B cell (primary cell): ENCODE results near the gene SLC12A3. TPM values are rescaled to one million over a fixed set of nuclear protein-coding genes. Genes with fewer than 3 reads are reported as not detected.
A peak's percentile ranks its signal among the peaks of the same experiment; 100 is the strongest.

Source experiments
- ATAC-seq: fragments of 200-7000 bp; cut with Tn5 transposase; one replicate; pipeline ENCODE4 v1.10.0; 2021; ENCODE audit warnings: low read depth, mild to moderate bottlenecking, moderate number of reproducible peaks, moderate library complexity
- CTCF ChIA-PET: fragments of 350-600 bp; sonication (Branson Sonifier 250); formaldehyde crosslinking; loops from one replicate; lab custom pipeline; 2021; ENCODE audit warnings: antibody characterized with exemption, inconsistent platforms; lab: Charles Lee
- POLR2A ChIA-PET: fragments of 350-600 bp; sonication (Branson Sonifier 250); formaldehyde crosslinking; loops from one replicate; lab custom pipeline; 2021; ENCODE audit warnings: antibody characterized with exemption; lab: Charles Lee
- DNase-seq: peaks from one replicate; pipeline ENCODE4 v3.0.0; 2013
- H2AFZ ChIP-seq: 2 replicates; pipeline ENCODE4 v1.6.1; 2012; ENCODE audit warnings: mild to moderate bottlenecking, low read depth, low read length; ENCODE audit not compliant: insufficient read depth, poor library complexity, severe bottlenecking
- H3K27ac ChIP-seq, 2 donors: 1 replicate in 1 of 2; 2 replicates in 1 of 2; pipeline ENCODE4 v1.5.1; 2012 to 2013; ENCODE audit warnings: low read length in 2 of 2, mild to moderate bottlenecking in 2 of 2, moderate library complexity in 1 of 2
- H3K27me3 ChIP-seq, 4 experiments: fragments of 200-600 bp in 1 of 4; sonication (generic) in 1 of 4; replicated peaks in 1 of 4; 1 replicate in 2 of 4; 2 replicates in 2 of 4; pipeline versions ENCODE4 v1.6.1 to v1.7.0; 2013 to 2016; ENCODE audit warnings: low read length in 3 of 4, mild to moderate bottlenecking in 2 of 4, mixed read lengths in 1 of 4, moderate library complexity in 1 of 4; ENCODE audit not compliant: insufficient read depth in 4 of 4, control insufficient read depth in 3 of 4; ENCODE audit errors: control extremely low read depth in 1 of 4
- H3K36me3 ChIP-seq, 2 experiments: replicated peaks in 1 of 2; 1 replicate in 1 of 2; 2 replicates in 1 of 2; pipeline versions ENCODE4 v1.6.1 to v1.7.1; 2013; ENCODE audit warnings: low read length in 1 of 2; ENCODE audit not compliant: insufficient read depth in 2 of 2, control insufficient read depth in 1 of 2; ENCODE audit errors: control extremely low read depth in 1 of 2, extremely low read depth in 1 of 2
- H3K4me1 ChIP-seq, 2 donors: fragments of 200-600 bp in 1 of 2; sonication (generic) in 1 of 2; 1 replicate in 1 of 2; 2 replicates in 1 of 2; pipeline versions ENCODE4 v1.5.1 to v1.6.1; 2013 to 2017; ENCODE audit warnings: low read length in 2 of 2; ENCODE audit not compliant: control insufficient read depth in 2 of 2, insufficient read depth in 2 of 2
- H3K4me2 ChIP-seq: replicated peaks from 2 replicates; pipeline ENCODE3; 2012; ENCODE audit warnings: mild to moderate bottlenecking, low read depth, low read length; ENCODE audit not compliant: poor library complexity, severe bottlenecking
- H3K4me3 ChIP-seq, 5 experiments: fragments of 200-600 bp in 1 of 5; sonication (generic) in 1 of 5; 1 replicate in 3 of 5; 2 replicates in 2 of 5; pipeline versions ENCODE4 v1.5.1 to v1.7.0; 2011 to 2016; ENCODE audit warnings: low read length in 4 of 5, mild to moderate bottlenecking in 4 of 5, low read depth in 2 of 5, control low read depth in 1 of 5, moderate library complexity in 1 of 5; ENCODE audit not compliant: insufficient read depth in 1 of 5; ENCODE audit errors: control extremely low read depth in 1 of 5, extremely low read depth in 1 of 5
- H3K79me2 ChIP-seq: fragments of 200-600 bp; sonication (generic); one replicate; pipeline ENCODE4 v1.6.0; 2016; ENCODE audit warnings: low read length; ENCODE audit not compliant: control insufficient read depth, insufficient read depth
- H3K9ac ChIP-seq: fragments of 200-600 bp; sonication (generic); 2 replicates; pipeline ENCODE4 v1.6.1; 2017; ENCODE audit warnings: mild to moderate bottlenecking, low read length, moderate library complexity
- H3K9me3 ChIP-seq, 3 donors: one replicate each; pipeline versions ENCODE4 v1.6.1 to v1.7.1; 2013; ENCODE audit warnings: low read length in 2 of 3; ENCODE audit not compliant: control insufficient read depth in 2 of 3, insufficient read depth in 1 of 3; ENCODE audit errors: control extremely low read depth in 1 of 3
- H4K20me1 ChIP-seq: 2 replicates; pipeline ENCODE4 v1.6.0; 2012; ENCODE audit warnings: mild to moderate bottlenecking, low read length; ENCODE audit not compliant: insufficient read depth, control insufficient read depth, poor library complexity, severe bottlenecking
- H3K27ac Mint-ChIP-seq: one replicate; pipeline ENCODE4 v1.8.0; 2021; ENCODE audit warnings: mixed read lengths
- H3K27me3 Mint-ChIP-seq: one replicate; pipeline ENCODE4 v1.8.0; 2021; ENCODE audit warnings: mixed read lengths
- H3K4me1 Mint-ChIP-seq: one replicate; pipeline ENCODE4 v1.8.0; 2021; ENCODE audit warnings: mixed read lengths
- H3K4me3 Mint-ChIP-seq: one replicate; pipeline ENCODE4 v1.8.0; 2021; ENCODE audit warnings: mixed read lengths
- H3K9me3 Mint-ChIP-seq: one replicate; pipeline ENCODE4 v1.8.0; 2022; ENCODE audit warnings: mixed read lengths; ENCODE audit not compliant: insufficient read depth
- EZH2 ChIP-seq: IDR thresholded peaks from 2 replicates; pipeline ENCODE4 v1.6.1; 2012; ENCODE audit warnings: borderline replicate concordance, low read depth, mild to moderate bottlenecking, moderate library complexity, low read length; ENCODE audit not compliant: insufficient read depth, poor library complexity, severe bottlenecking
- WGBS: methylation state at CpG from one replicate; pipeline ENCODE4 v1.1.5; 2013; ENCODE audit warnings: missing lambda C conversion rate; ENCODE audit not compliant: insufficient coverage; 5-methylcytosine and 5-hydroxymethylcytosine counted together
- intact Hi-C: fragments of 100-400 bp; cut with micrococcal nuclease; formaldehyde crosslinking; loops from one replicate; pipeline ENCODE4 v1.10.0; 2022
- polyA plus RNA-seq: library from polyadenylated mRNA; depleted of rRNA; stranded (reverse); fragments of >200 nt; gene quantifications from 2 replicates; pipeline ENCODE4 v1.2.3, GENCODE V29; 2012
- total RNA-seq, 2 donors: library from RNA; stranded (reverse); fragments of 120-200 nt in 1 of 2; gene quantifications; 1 replicate in 1 of 2; 2 replicates in 1 of 2; pipeline versions ENCODE4 v1.2.3 to v1.2.4, GENCODE V29; 2013 to 2022
- TF ChIP-seq, protein P1 (sequence below): fragments of 200-600 bp; IDR thresholded peaks from one replicate; pipeline ENCODE4 v1.8.0; 2022; ENCODE audit warnings: antibody characterized with exemption, mild to moderate bottlenecking

SLC12A3 gene
- total and polyA plus RNA-seq, 2 donors (not counting 1 experiment from before 2014, with no cell fraction given): 1.3 to 4.9 TPM

DNA sequence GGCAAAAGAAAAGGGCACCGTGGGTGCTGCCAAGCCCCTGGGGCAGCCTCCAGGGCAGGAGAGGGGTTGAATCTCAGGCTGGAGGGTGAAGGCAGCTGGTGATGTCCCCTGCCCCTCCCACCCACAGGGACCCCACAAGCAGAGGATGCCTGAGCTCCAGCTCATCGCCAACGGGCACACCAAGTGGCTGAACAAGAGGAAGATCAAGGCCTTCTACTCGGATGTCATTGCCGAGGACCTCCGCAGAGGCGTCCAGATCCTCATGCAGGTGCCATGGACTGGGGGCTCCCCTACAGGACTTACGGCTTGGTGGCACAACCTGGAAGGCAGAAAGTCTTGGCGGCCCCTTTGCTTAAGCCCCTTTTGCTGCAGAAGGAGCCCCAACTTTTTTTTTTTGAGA, 21.8 kb downstream of the SLC12A3 start:
- H3K4me2 ChIP-seq: no peak overlapping the region
- H2AFZ ChIP-seq: no peak overlapping the region
- no peaks in the 10 kb centered on the region for H3K27me3 Mint-ChIP-seq
- no peak overlapping the region for H3K27ac Mint-ChIP-seq
- DNase-seq (no peak), ATAC-seq (no peak)
- CTCF ChIA-PET: no interaction called here
- peaks cover 18% of the 10 kb centered on the region for H3K4me1 Mint-ChIP-seq
- POLR2A ChIA-PET: interaction anchor here (0.5 kb wide), 1 partner anchor 11 kb away, joined by 3 read pairs; no protein-coding TSS in a partner anchor
- H3K27me3 ChIP-seq: no peaks in the 10 kb centered on the region
- H3K9ac ChIP-seq: no peak overlapping the region
- no peak overlapping the region for H3K4me3 ChIP-seq
- H4K20me1 ChIP-seq: no peaks in the 10 kb centered on the region
- no peaks in the 10 kb centered on the region for H3K9me3 Mint-ChIP-seq
- H3K36me3 ChIP-seq: no peaks in the 10 kb centered on the region
- WGBS: 90% methylated on average over 8 of the region's 9 CpGs
- TF ChIP-seq, protein P1, sequence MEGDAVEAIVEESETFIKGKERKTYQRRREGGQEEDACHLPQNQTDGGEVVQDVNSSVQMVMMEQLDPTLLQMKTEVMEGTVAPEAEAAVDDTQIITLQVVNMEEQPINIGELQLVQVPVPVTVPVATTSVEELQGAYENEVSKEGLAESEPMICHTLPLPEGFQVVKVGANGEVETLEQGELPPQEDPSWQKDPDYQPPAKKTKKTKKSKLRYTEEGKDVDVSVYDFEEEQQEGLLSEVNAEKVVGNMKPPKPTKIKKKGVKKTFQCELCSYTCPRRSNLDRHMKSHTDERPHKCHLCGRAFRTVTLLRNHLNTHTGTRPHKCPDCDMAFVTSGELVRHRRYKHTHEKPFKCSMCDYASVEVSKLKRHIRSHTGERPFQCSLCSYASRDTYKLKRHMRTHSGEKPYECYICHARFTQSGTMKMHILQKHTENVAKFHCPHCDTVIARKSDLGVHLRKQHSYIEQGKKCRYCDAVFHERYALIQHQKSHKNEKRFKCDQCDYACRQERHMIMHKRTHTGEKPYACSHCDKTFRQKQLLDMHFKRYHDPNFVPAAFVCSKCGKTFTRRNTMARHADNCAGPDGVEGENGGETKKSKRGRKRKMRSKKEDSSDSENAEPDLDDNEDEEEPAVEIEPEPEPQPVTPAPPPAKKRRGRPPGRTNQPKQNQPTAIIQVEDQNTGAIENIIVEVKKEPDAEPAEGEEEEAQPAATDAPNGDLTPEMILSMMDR: no peak
- no peak for TF ChIP-seq EZH2
- no peaks in the 10 kb centered on the region for H3K9me3 ChIP-seq
- H3K27ac ChIP-seq: no peak overlapping the region
- peaks cover 6 to 18% of the 10 kb centered on the region in 2 donors for H3K4me1 ChIP-seq
- no peaks in the 10 kb centered on the region for H3K79me2 ChIP-seq
- intact Hi-C loops: no loop called here
- H3K4me3 Mint-ChIP-seq: no peak overlapping the region

DNA sequence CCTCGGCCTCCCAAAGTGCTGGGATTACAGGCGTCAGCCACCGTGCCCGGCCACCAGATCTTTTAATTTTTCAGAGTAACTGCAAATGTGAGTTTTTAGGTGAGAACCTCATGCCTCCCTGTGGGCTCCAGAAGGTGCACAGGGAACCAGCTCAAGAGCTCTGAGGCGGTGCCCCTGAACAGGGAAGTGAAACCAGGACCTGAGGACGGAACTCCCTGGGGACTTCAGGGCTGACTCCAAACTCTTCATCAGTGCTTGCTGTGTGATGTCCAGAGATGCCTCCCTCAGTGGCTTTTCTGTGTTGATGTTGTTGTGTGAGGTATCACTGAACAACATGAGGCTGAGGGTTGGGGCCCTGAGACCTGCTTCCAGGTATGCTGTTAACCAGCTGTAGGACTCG, 23.8 kb downstream of the SLC12A3 start:
- Histone ChIP-seq H3K27ac (peak overlapping the region in 1 of 2 donors; percentile 39), H3K4me3 (no peak overlapping the region), H4K20me1 (no peaks in the 10 kb centered on the region), H2AFZ (no peak overlapping the region), H3K9me3 (no peaks in the 10 kb centered on the region), H3K4me1 (peaks cover 6 to 18% of the 10 kb centered on the region in 2 donors), H3K27me3 (no peaks in the 10 kb centered on the region), H3K9ac (no peak overlapping the region), H3K79me2 (no peaks in the 10 kb centered on the region), H3K36me3 (no peaks in the 10 kb centered on the region), H3K4me2 (peak overlapping the region; percentile 53)
- ATAC-seq (peak; percentile 96), DNase-seq (peak; percentile 87)
- no peaks in the 10 kb centered on the region for H3K27me3 Mint-ChIP-seq
- H3K4me1 Mint-ChIP-seq: peaks cover 18% of the 10 kb centered on the region
- intact Hi-C loops: loop anchor here (1.0 kb wide), 3 partner anchors 22 to 43 kb away; partner anchors contain the start of gene HERPUD1
- peak overlapping the region; percentile 53 for H3K4me3 Mint-ChIP-seq
- 5% methylated on average over 2 of the region's 7 CpGs for WGBS
- H3K27ac Mint-ChIP-seq: peak overlapping the region; percentile 79
- CTCF ChIA-PET: interaction anchor here (0.7 to 2.5 kb wide), 11 partner anchors 12 to 157 kb away, joined by 3 to 23 read pairs (median 5); no protein-coding TSS in a partner anchor
- POLR2A ChIA-PET: interaction anchor here (0.5 to 2.1 kb wide), 9 partner anchors 11 to 66 kb away, joined by 3 to 13 read pairs (median 5); no protein-coding TSS in a partner anchor
- no peak for TF ChIP-seq EZH2
- TF ChIP-seq, protein P1: no peak
- no peaks in the 10 kb centered on the region for H3K9me3 Mint-ChIP-seq
